ENCODE measurements around the gene CDC14A.
"Not testable (repeated sequence)": the region's sequence is repeated elsewhere in the genome, so short reads cannot be mapped to it uniquely, and the experiment has no call there.

CDC14A gene

DNA sequence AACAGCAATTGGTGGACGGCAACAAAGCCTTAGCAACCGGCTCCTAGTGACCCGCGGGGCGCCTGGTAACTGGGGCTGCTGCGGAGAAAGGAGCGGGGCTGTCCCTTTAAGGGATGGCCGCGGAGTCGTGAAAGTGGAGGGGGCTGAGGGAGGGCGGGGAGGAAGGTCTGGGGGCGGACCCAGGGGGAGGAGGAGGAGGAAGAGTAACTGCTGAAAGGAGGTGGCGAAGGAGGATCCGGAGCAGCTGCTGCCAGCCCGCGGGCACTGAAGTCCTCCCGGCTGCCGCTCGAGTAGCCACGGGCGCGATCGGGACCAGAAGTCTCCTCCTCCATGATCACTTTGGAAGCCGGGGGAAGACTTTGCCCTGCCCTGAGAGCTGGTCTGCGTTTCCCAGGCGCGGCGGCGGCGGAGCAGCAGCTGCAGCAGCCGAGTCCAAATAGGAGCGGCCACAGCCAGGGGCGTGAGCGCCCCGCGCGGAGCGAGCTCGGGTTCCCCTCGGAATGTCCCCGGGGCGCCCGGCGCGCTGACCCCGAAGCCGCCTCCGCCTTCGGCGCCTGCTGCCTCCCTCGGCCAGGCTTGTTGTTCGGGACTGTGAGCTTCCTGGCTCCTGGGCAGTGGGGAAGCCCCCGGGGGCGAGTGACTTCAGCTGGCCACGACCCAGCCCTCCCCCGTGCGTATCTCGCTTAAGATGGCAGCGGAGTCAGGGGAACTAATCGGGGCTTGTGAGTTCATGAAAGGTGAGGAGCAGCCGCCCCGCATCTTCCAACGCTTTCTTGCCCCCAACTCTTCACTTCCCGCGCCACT is at the start of gene CDC14A:
Gene CDC14A (plus strand): TSS at position 240 of the 804 bp plus-strand sequence. CDS start 449 bp downstream, at position 689.
- DNase-seq (ENCODE audit: low read depth), result peak; percentile 76

DNA sequence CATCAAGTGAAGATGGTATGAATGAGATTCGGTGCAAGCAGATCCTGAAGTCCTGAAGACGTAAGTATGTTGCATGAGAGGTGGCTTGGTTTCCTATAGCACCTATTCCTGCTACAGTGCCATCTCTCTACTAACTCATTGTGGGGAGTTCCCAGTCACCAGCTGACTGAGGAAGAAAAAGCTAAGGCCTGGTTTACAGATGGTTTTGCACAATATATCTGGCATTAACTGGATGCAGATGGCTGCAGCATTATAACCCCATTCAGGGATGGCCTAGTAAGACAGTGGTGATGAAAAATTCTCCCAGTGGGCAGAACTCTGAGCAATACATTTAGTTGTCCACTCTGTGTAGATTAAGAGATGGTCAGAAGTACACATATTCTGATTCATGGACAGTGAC is 49.6 kb upstream of the CDC14A start:
- DNase-seq (ENCODE audit: low read depth), result no peak

- DNase-seq (ENCODE audit: low read depth), result no peak
These were observed 48.1 kb upstream of the CDC14A start for GRCh38 chr1:100304227-100304626.

- no peak for DNase-seq (ENCODE audit: low read depth)
These were observed 47.4 kb upstream of the CDC14A start for GRCh38 chr1:100304921-100305320.

DNA sequence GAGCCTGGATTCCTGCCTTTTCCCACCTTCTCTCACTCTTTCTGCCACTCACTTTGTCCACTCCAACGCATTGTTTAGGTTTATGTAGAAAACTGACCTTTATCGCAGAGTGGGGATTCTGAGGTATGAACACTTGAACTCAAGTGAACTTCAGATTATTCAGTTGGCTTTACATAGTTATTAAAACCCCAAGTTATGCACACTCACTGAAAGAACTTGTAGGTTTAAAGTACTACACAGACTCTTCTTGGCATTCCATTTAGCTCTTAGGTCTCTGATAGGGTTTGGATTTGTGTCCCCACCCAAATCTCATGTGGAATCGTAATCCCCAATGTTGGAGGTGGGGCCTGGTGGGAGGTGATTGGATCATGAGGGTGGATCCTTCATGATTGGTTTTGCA is 46.4 kb upstream of the CDC14A start:
- no peak for DNase-seq (ENCODE audit: low read depth)

GRCh38 chr1:100306735-100307313 is 45.5 kb upstream of the CDC14A start:
- DNase-seq (ENCODE audit: low read depth), result no peak

DNA sequence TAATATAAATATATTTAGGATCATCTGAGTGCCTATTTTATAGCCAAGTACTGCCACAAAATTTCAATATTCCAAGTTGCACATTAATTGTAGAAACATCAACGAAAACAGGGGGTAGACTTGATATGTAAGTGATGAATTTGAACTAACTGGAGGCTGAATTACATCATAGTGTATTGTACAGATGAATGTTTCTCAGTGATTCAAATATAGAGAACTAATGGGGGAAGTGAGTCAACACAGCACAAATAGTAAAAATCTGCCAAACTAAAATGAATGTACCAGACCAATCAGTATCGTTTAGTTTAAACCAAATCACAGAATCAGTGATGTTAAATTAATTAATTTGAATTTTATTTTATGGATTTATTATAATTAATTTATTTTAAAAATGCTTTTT is 43.5 kb upstream of the CDC14A start:
- no peak for DNase-seq (ENCODE audit: low read depth)

DNA sequence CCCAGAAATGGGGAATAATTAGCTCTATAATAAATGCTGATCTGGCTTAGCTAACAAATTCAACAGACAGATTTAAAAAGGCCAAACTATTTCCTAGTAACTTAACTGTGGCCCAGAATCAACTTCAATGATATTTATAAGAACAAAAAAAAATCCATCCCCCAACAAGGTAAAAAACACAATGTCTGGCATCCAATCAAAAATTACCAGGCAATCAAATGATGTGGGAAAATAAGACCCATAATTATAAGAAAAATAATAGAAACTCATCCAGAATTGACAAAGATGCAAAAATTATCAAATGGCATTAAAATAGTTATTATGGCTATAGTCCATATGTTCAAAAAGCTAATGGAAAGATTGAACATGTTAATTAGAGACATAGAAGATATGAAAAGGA is 42.4 kb upstream of the CDC14A start:
- DNase-seq (ENCODE audit: low read depth), result no peak

- DNase-seq (ENCODE audit: low read depth), result no peak
These were observed 38.9 kb upstream of the CDC14A start for GRCh38 chr1:100313382-100313781.

GRCh38 chr1:100316622-100317021 is 35.7 kb upstream of the CDC14A start:
- DNase-seq (ENCODE audit: low read depth), result no peak

DNA sequence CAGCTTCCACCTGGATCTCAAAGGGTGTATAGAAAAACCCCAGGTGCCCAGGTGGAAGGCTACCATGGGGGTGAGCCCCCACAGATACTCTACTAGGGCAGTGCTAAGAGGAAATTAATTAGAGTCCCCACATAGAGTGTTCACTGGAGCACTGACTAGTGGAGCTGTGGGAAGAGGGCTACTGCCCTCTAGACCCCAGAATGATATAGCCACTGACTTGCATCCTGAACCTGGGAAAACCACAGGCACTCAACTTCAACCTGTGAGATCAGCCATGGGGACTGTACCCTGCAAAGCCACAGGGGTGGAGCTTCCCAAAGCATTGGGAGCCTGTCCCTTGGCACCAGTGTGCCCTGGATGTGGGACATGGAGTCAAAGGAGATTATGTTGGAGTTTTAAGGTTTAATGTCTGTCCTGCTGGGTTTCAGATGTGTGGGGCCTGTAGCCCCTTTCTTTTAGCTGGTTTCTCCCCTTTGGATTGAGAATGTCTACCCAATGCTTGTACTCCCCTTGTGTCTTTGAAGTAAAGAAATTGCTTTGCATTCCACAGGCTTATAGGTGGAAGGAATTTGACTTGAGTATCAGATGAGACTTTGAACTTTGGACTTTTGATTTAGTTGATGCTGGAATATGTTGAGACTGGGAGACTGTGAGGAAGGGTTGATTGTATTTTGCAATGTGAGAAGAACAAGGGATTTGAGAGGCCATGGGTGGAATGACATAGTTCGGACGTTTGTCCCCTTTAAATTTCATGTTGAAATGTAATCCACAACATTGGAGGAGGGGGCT is 31.8 kb upstream of the CDC14A start:
- no peak for DNase-seq (ENCODE audit: low read depth)

GRCh38 chr1:100321100-100321493 is 31.2 kb upstream of the CDC14A start:
- DNase-seq (ENCODE audit: low read depth), result no peak

- DNase-seq (ENCODE audit: low read depth), result no peak
These were observed 30.8 kb upstream of the CDC14A start for GRCh38 chr1:100321506-100321905.

DNA sequence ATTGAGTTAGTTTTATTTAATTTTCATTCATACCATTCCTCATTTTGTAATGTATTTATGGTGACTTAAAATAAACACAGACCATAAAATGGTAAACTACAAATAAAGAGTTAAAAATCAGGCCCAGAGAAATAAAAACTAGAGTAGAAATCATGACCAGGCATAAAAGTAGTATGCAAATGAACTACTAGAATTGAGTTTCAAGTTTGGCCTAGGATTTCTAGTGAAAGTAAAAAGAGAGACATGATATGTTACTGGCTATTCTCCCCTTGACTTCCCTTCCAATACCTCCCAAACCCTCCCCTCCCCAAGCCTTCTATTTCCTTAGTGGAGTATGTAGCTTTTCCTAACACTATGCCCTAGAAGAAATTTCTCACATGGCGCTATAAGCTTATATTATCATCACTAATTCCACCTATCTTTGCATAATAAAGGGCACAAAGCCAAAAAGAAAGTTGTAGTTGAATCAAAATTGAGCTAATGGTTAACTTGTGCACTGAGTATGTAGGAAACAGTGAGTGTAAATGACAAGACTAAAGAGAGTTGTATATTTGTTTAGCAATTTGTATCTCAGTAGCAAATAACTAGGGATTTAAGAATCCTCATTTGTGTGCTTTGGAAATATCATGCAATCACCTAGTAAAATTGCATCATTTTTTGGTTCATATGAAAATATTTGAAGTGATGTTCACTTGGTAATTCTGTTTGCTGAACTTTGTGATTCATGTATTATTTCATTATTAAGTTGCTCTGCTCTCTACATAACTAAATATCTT is 29.7 kb upstream of the CDC14A start:
- no peak for DNase-seq (ENCODE audit: low read depth)

DNA sequence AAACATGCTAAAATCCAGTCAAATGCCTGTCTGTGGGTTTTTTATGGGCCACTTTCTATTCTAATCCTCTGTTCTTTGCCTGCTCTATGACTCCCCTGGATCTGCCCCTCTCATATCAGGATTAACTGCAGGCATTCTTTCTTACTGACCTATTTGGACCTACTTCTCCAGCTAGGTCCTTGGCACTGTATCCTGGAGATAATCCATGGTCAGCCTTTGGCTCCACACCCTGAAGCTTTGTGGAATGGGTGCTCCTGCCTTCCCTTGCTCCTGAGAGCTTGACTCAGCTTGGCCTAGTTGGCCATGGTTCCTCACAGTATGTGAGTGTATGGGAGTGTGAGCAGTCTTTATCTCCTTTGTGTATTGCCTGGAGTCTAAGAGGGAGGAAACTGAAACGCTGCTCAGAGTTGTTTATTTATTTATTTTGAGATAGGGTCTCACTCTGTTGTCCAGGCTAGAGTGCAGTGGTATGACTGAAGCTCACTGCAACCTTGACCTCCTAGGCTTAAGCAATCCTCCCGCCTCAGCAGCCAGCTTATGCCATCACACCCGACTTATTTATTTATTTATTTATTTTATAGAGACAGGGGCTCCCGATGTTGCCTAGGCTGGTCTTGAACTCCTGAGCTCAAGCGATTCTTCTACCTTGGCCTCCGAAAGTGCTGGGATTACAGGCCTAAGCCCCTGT is 28.7 kb upstream of the CDC14A start:
- DNase-seq (ENCODE audit: low read depth), result no peak

- no peak for DNase-seq (ENCODE audit: low read depth)
These were observed 26.6 kb upstream of the CDC14A start for GRCh38 chr1:100325415-100326324.

GRCh38 chr1:100326325-100326670 is 26.0 kb upstream of the CDC14A start:
- not testable (repeated sequence) for DNase-seq (ENCODE audit: low read depth)

GRCh38 chr1:100328133-100328532 is 24.2 kb upstream of the CDC14A start:
- no peak for DNase-seq (ENCODE audit: low read depth)

DNA sequence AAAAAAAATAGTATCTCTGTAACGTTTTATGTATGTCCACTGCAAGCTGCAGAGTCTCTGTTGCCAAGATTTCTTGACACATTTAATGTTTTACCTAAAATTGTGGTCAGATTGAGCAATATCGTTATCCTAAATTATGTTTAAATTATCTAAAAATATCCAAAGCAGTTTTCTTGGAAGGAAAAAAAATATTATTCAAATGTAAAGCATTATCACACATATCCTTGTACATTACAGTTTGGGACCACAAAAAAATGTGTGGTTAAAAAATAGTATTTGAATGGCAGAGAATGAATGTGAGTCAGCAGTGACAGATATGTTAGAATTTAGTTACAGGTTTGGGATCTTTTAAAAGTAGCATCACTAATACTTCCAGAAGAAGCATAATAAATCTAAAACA is 21.2 kb upstream of the CDC14A start:
- not testable (repeated sequence) for DNase-seq (ENCODE audit: low read depth)

GRCh38 chr1:100332331-100332730 is 20.0 kb upstream of the CDC14A start:
- DNase-seq (ENCODE audit: low read depth), result no peak

- DNase-seq (ENCODE audit: low read depth), result no peak
These were observed 16.9 kb upstream of the CDC14A start for GRCh38 chr1:100335436-100335835.
